Measurements from ENCODE around the gene CPD. TPM values are rescaled to one million over a fixed set of nuclear protein-coding genes. Genes with fewer than 3 reads are reported as not detected.

The CPD gene
- total and polyA plus RNA-seq, 2 of the 13 experiments (the other 11 are each of a cell fraction or from before 2014, with no cell fraction given) = 46.1 to 72.3 TPM

DNA sequence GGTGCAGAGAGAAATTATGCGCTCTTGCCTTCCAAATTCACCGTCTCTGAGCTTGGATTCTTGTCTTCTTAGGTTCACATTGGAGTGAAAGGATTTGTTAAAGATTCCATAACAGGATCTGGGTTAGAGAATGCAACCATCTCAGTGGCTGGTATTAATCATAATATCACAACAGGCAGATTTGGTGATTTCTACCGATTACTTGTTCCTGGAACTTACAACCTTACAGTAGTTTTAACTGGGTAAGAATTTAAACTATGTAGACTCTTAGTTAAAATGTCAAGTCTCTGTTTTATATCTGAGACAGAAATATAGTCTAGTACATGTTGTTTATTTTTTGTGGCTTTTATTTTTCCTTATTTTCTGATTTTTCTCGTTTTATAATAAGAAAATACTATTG, 42.9 kb downstream of the CPD start:
- no peak overlapping the region for H3K4me3 ChIP-seq (replicated peaks in 1 of 3; ENCODE audit: insufficient read depth in 1 of 3, low read depth in 2 of 3, low read length in 3 of 3)
- BruUV-seq (replicated peaks) = no TSS peak
- H3K79me2 ChIP-seq (ENCODE audit: insufficient read depth, low read length) = no peaks in the 10 kb centered on the region
- no peaks in the 10 kb centered on the region for H4K20me1 ChIP-seq (ENCODE audit: insufficient read depth, low read length)
- no peaks in the 10 kb centered on the region for H3K9me3 ChIP-seq (ENCODE audit: low read length)
- WGBS (ENCODE audit: low lambda C conversion rate) = 85% methylated on average over 4 of the region's 4 CpGs
- no peak overlapping the region for H3K27ac ChIP-seq (ENCODE audit: extremely low read length, insufficient read depth, low read length)
- ATAC-seq (no peak), DNase-seq (ENCODE audit: low spot score) (no peak), FAIRE-seq (no peak)
- H3K27me3 ChIP-seq (ENCODE audit: control insufficient read depth in 1 of 2, insufficient read depth in 2 of 2, low read length in 2 of 2) = no peaks in the 10 kb centered on the region
- peaks cover 12% of the 10 kb centered on the region for H3K4me1 ChIP-seq (ENCODE audit: insufficient read depth, low read length)
- CTCF ChIA-PET (ENCODE audit: low intra/inter-chr PET ratio, low total read pairs) = no interaction called here
- in situ Hi-C loops (cut with HindIII; ENCODE audit: extremely low pct_ligation_motif_present, low pct_unique_long_range_greater_than_20kb) = no loop called here
- H3K9ac ChIP-seq (ENCODE audit: insufficient read depth, low read depth, low read length) = no peak overlapping the region
- H3K4me2 ChIP-seq (ENCODE audit: low read depth, low read length) = no peak overlapping the region
- no peak overlapping the region for H2AFZ ChIP-seq (ENCODE audit: low read length)
- POLR2A ChIA-PET = no interaction called here
- H3K36me3 ChIP-seq (replicated peaks in 1 of 2; ENCODE audit: control insufficient read depth in 1 of 2, insufficient read depth in 2 of 2, low read length in 2 of 2) = peaks cover 6 to 41% of the 10 kb centered on the region in 2 experiments; a peak in 4 of 5 replicates
- intact Hi-C loops (cut with micrococcal nuclease; ENCODE audit: unreplicated experiment) = no loop called here
- TF ChIP-seq CAMTA2 (CRISPR knock-in tag; IDR thresholded peaks at IDR 0.05; ENCODE audit: borderline replicate concordance) (no peak), ZNF552 (CRISPR knock-in tag; IDR thresholded peaks at IDR 0.05; ENCODE audit: borderline replicate concordance) (no peak), PHF21A (CRISPR knock-in tag; IDR thresholded peaks at IDR 0.05) (no peak), HOXA3 (CRISPR knock-in tag; IDR thresholded peaks at IDR 0.05) (no peak), HNF4G (IDR thresholded peaks at IDR 0.05; ENCODE audit: borderline replicate concordance, low read depth, low read length) (no peak), HNF4G (CRISPR knock-in tag; IDR thresholded peaks at IDR 0.05; ENCODE audit: borderline replicate concordance, low read depth) (no peak), ZNF124 (CRISPR knock-in tag; IDR thresholded peaks at IDR 0.05) (no peak), ZNF574 (CRISPR knock-in tag; IDR thresholded peaks at IDR 0.05) (no peak), HOXA5 (CRISPR knock-in tag; IDR thresholded peaks at IDR 0.05) (no peak), MED8 (CRISPR knock-in tag; IDR thresholded peaks at IDR 0.05; ENCODE audit: insufficient replicate concordance) (no peak), ZIK1 (CRISPR knock-in tag; IDR thresholded peaks at IDR 0.05; ENCODE audit: borderline replicate concordance, low read depth) (no peak), ZNF280D (CRISPR knock-in tag; IDR thresholded peaks at IDR 0.05) (no peak), ZNF512B (CRISPR knock-in tag; IDR thresholded peaks at IDR 0.05; ENCODE audit: borderline replicate concordance) (no peak), MTF2 (CRISPR knock-in tag; IDR thresholded peaks at IDR 0.05; ENCODE audit: borderline replicate concordance) (no peak)
- TF ChIP-seq, protein P1, sequence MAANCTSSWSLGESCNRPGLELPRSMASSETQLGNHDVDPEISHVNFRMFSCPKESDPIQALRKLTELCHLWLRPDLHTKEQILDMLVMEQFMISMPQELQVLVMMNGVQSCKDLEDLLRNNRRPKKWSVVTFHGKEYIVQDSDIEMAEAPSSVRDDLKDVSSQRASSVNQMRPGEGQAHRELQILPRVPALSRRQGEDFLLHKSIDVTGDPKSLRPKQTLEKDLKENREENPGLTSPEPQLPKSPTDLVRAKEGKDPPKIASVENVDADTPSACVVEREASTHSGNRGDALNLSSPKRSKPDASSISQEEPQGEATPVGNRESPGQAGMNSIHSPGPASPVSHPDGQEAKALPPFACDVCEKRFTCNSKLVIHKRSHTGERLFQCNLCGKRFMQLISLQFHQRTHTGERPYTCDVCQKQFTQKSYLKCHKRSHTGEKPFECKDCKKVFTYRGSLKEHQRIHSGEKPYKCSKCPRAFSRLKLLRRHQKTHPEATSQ (CRISPR knock-in tag; IDR thresholded peaks at IDR 0.05; ENCODE audit: borderline replicate concordance) = no peak
